Measurements from ENCODE around the gene SLC22A25.

SLC22A25 gene

GRCh38 chr11:63227521-63228107 is 15.8 kb downstream of the SLC22A25 start:
- no peak for DNase-seq

- DNase-seq = no peak
Observed at GRCh38 chr11:63226488-63227114, 16.8 kb downstream of the SLC22A25 start.

GRCh38 chr11:63214093-63214492 is 29.3 kb downstream of the SLC22A25 start:
- no peak for DNase-seq

- peak; percentile 37 for DNase-seq
Observed at GRCh38 chr11:63212742-63213141, 30.7 kb downstream of the SLC22A25 start.

GRCh38 chr11:63210111-63210510 is 33.3 kb downstream of the SLC22A25 start:
- no peak for DNase-seq
